CD4-positive, CD25-positive, alpha-beta regulatory T cell (primary cell): ENCODE results near the gene CACNA1H. TPM values are rescaled to one million over a fixed set of nuclear protein-coding genes. Genes with fewer than 3 reads are reported as not detected.

ENCODE experiments used
- ATAC-seq, 2 donors: fragments of 150-1000 bp; cut with Tn5 transposase; one replicate each; pipeline ENCODE4 v1.10.0; 2021; ENCODE audit warnings: low read depth in 2 of 2, moderate number of reproducible peaks in 2 of 2, moderate library complexity in 1 of 2
- DNase-seq, 3 donors: peaks; one replicate each; pipeline versions ENCODE4 v3.0.0 to v3.0.0-alpha.2; 2012 to 2022; ENCODE audit warnings: mixed read lengths in 1 of 3
- H3K27ac ChIP-seq: one replicate; pipeline ENCODE4 v1.7.0; 2013; ENCODE audit warnings: mild to moderate bottlenecking, low read length; ENCODE audit not compliant: insufficient read depth, poor library complexity, severe bottlenecking
- H3K27me3 ChIP-seq: one replicate; pipeline ENCODE4 v1.7.0; 2013; ENCODE audit warnings: low read length; ENCODE audit not compliant: control insufficient read depth, insufficient read depth
- H3K36me3 ChIP-seq: one replicate; pipeline ENCODE4 v1.7.0; 2013; ENCODE audit warnings: mild to moderate bottlenecking, low read length, moderate library complexity; ENCODE audit not compliant: control insufficient read depth, insufficient read depth
- H3K4me1 ChIP-seq: 2 replicates; pipeline ENCODE4 v1.7.0; 2013; ENCODE audit warnings: mild to moderate bottlenecking, low read length; ENCODE audit not compliant: insufficient read depth, control insufficient read depth, poor library complexity, severe bottlenecking
- H3K4me3 ChIP-seq: one replicate; pipeline ENCODE4 v1.7.0; 2013; ENCODE audit warnings: low read depth, mild to moderate bottlenecking, low read length, moderate library complexity
- H3K9me3 ChIP-seq, 2 experiments: 1 replicate in 1 of 2; 2 replicates in 1 of 2; pipeline ENCODE4 v1.7.0; 2013; ENCODE audit warnings: low read length in 2 of 2, mild to moderate bottlenecking in 1 of 2, moderate library complexity in 1 of 2; ENCODE audit not compliant: control insufficient read depth in 2 of 2
- H3K27ac Mint-ChIP-seq, 3 donors: one replicate each; pipeline ENCODE4 v1.8.0; 2020 to 2022; ENCODE audit warnings: mild to moderate bottlenecking in 3 of 3, mixed read lengths in 3 of 3, moderate library complexity in 2 of 3
- H3K27me3 Mint-ChIP-seq: one replicate; pipeline ENCODE4 v1.8.0; 2022; ENCODE audit warnings: mild to moderate bottlenecking, mixed read lengths
- H3K36me3 Mint-ChIP-seq: one replicate; pipeline ENCODE4 v1.8.0; 2020; ENCODE audit warnings: mixed read lengths
- H3K4me1 Mint-ChIP-seq, 4 donors: one replicate each; pipeline ENCODE4 v1.8.0; 2020 to 2022; ENCODE audit warnings: mixed read lengths in 4 of 4, mild to moderate bottlenecking in 1 of 4
- H3K4me3 Mint-ChIP-seq, 4 donors: one replicate each; pipeline ENCODE4 v1.8.0; 2020 to 2022; ENCODE audit warnings: mild to moderate bottlenecking in 4 of 4, mixed read lengths in 4 of 4, moderate library complexity in 3 of 4
- H3K9me3 Mint-ChIP-seq, 7 donors: one replicate each; pipeline ENCODE4 v1.8.0; 2020 to 2022; ENCODE audit warnings: mixed read lengths in 7 of 7, mild to moderate bottlenecking in 3 of 7, moderate library complexity in 2 of 7
- polyA plus RNA-seq, 4 donors: library from polyadenylated mRNA; unstranded; fragments of 300-500 nt; fragmentation: Illumina TruSeq; gene quantifications; one replicate each; pipeline ENCODE4 v1.2.3, GENCODE V29; 2021
- total RNA-seq: library from RNA; stranded (reverse); gene quantifications from one replicate; pipeline ENCODE4 v1.2.3, GENCODE V29; 2022

The CACNA1H gene
- total and polyA plus RNA-seq, 5 donors from 2014 or later = 0.37 to 4.2 (median 0.50) TPM; not detected in 1

DNA sequence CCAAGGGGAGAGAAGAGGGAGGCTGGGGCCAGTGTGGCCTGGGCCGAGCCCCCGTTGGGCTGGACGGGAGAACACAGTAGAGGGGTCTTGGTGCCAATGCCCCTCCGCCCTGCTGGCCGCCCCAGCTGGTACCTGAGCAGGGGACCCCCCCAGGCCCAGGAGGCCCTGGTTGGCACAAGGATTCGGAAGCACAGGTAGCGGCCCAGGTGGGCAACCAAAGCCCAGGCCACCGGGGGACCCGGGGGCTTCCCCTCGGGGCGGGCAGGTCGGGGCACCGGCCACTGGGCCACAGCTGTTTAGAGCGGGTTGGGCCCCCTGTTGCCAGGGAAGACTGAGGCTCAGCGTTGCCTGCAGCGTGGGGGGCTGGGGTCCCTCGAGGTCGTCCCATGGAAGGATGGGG is 28.6 kb upstream of the CACNA1H start:
- Histone ChIP-seq H3K27ac (no peak overlapping the region), H3K4me3 (no peak overlapping the region), H3K9me3 (no peaks in the 10 kb centered on the region), H3K27me3 (no peaks in the 10 kb centered on the region), H3K4me1 (no peaks in the 10 kb centered on the region), H3K36me3 (no peaks in the 10 kb centered on the region)
- DNase-seq (no peak), ATAC-seq (no peak)
- Mint-ChIP-seq H3K9me3 (no peaks in the 10 kb centered on the region), H3K27me3 (no peaks in the 10 kb centered on the region), H3K4me1 (no peaks in the 10 kb centered on the region), H3K27ac (no peak overlapping the region), H3K4me3 (no peak overlapping the region), H3K36me3 (no peaks in the 10 kb centered on the region)

- Histone ChIP-seq H3K9me3 (no peaks in the 10 kb centered on the region), H3K27ac (no peak overlapping the region), H3K4me1 (no peaks in the 10 kb centered on the region), H3K27me3 (no peaks in the 10 kb centered on the region), H3K36me3 (no peaks in the 10 kb centered on the region), H3K4me3 (no peak overlapping the region)
- no peak for DNase-seq
- no peaks in the 10 kb centered on the region for H3K9me3 Mint-ChIP-seq
- no peak overlapping the region for H3K27ac Mint-ChIP-seq
- no peaks in the 10 kb centered on the region for H3K4me1 Mint-ChIP-seq
- H3K36me3 Mint-ChIP-seq = no peaks in the 10 kb centered on the region
- no peaks in the 10 kb centered on the region for H3K27me3 Mint-ChIP-seq
- no peak overlapping the region for H3K4me3 Mint-ChIP-seq
- ATAC-seq = no peak
Measured at GRCh38 chr16:1124795-1125194, 28.1 kb upstream of the CACNA1H start.

DNA sequence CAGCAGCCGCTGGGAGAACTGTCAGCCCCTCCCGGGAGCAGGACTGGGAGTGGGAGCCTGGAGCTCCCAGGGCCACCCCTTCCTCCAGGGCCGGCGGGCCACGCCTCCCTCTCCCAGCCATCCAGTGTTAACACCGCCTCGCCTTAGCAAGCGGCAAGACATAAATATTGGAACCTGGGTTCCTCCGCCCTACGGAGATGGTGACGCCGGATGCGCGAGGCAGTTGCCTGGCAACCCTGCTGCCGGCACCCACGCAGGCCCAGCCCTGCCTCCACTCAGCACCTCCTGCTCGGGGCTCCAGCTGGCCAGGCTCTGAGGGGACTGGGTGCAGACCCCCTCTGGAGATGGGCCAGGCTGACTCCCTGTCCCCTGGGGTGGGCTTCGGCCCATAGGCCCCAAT is 27.4 kb upstream of the CACNA1H start:
- no peaks in the 10 kb centered on the region for H3K36me3 Mint-ChIP-seq
- Histone ChIP-seq H3K27ac (no peak overlapping the region), H3K4me1 (no peaks in the 10 kb centered on the region), H3K4me3 (no peak overlapping the region), H3K36me3 (no peaks in the 10 kb centered on the region), H3K27me3 (no peaks in the 10 kb centered on the region), H3K9me3 (no peaks in the 10 kb centered on the region)
- H3K4me3 Mint-ChIP-seq = no peak overlapping the region
- DNase-seq = peak in 1 of 3 donors; percentile 15
- H3K9me3 Mint-ChIP-seq = no peaks in the 10 kb centered on the region
- H3K4me1 Mint-ChIP-seq = no peaks in the 10 kb centered on the region
- ATAC-seq = peak in 1 of 2 donors; percentile 25
- H3K27me3 Mint-ChIP-seq = no peaks in the 10 kb centered on the region
- H3K27ac Mint-ChIP-seq = no peak overlapping the region

- no peak overlapping the region for H3K27ac ChIP-seq
- no peaks in the 10 kb centered on the region for H3K36me3 Mint-ChIP-seq
- no peaks in the 10 kb centered on the region for H3K4me1 ChIP-seq
- H3K4me3 ChIP-seq = no peak overlapping the region
- DNase-seq (no peak), ATAC-seq (no peak)
- no peak overlapping the region for H3K27ac Mint-ChIP-seq
- no peaks in the 10 kb centered on the region for H3K36me3 ChIP-seq
- no peaks in the 10 kb centered on the region for H3K27me3 ChIP-seq
- no peaks in the 10 kb centered on the region for H3K9me3 ChIP-seq
- no peaks in the 10 kb centered on the region for H3K27me3 Mint-ChIP-seq
- no peaks in the 10 kb centered on the region for H3K4me1 Mint-ChIP-seq
- no peak overlapping the region for H3K4me3 Mint-ChIP-seq
- H3K9me3 Mint-ChIP-seq = no peaks in the 10 kb centered on the region
Measured at GRCh38 chr16:1126044-1126443, 26.9 kb upstream of the CACNA1H start.

DNA sequence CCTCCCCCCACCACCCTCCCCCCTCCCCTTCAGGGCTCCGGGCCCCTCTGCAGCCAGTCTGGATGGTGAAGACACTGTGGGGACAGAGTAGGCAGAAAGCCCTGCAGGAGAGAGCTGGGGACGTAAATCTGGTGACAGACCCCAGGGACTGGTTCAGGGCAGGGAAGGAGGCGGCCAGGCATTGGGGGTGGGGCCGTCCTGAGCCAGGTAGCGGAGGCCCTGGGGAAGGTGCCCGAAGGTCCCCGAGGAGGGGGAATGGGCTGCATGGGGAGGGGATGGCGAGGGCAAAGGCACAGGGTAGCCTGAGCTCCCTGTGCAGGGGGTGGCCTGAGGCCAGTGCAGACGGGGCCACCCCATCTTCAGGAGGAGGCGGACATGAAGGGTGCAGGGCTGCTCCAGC is 26.3 kb upstream of the CACNA1H start:
- no peaks in the 10 kb centered on the region for H3K9me3 Mint-ChIP-seq
- H3K27me3 ChIP-seq = no peaks in the 10 kb centered on the region
- no peaks in the 10 kb centered on the region for H3K36me3 ChIP-seq
- H3K4me3 Mint-ChIP-seq = no peak overlapping the region
- H3K27ac Mint-ChIP-seq = no peak overlapping the region
- DNase-seq (no peak), ATAC-seq (no peak)
- no peaks in the 10 kb centered on the region for H3K4me1 ChIP-seq
- H3K27ac ChIP-seq = no peak overlapping the region
- no peaks in the 10 kb centered on the region for H3K4me1 Mint-ChIP-seq
- no peaks in the 10 kb centered on the region for H3K27me3 Mint-ChIP-seq
- no peak overlapping the region for H3K4me3 ChIP-seq
- H3K36me3 Mint-ChIP-seq = no peaks in the 10 kb centered on the region
- H3K9me3 ChIP-seq = no peaks in the 10 kb centered on the region

DNA sequence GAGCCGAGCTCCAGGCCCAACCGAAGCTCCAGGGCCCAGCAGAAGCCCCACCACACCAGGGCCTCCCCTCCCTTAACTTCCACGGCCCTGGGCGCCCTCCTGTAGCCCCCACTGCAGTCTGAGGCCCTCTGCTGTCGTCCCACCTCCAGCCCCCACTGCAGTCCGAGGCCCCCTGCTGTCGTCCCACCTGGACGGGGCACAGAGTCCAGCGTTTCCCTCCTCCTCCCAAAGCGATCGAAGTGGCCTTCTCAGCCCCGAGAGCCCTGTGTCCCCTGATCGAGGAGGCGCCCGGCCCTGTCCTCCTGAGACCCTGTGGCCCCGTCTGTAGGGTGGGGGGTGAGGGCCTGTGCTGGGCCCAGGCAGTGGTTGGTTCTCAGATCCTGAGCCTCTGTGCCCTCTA is 25.8 kb upstream of the CACNA1H start:
- H3K27me3 ChIP-seq = no peaks in the 10 kb centered on the region
- Mint-ChIP-seq H3K4me1 (no peaks in the 10 kb centered on the region), H3K9me3 (no peaks in the 10 kb centered on the region)

GRCh38 chr16:1127971-1128715 is 24.8 kb upstream of the CACNA1H start:
- no peaks in the 10 kb centered on the region for H3K36me3 Mint-ChIP-seq
- Histone ChIP-seq H3K27me3 (no peaks in the 10 kb centered on the region), H3K4me1 (no peaks in the 10 kb centered on the region), H3K4me3 (no peak overlapping the region), H3K27ac (no peak overlapping the region), H3K36me3 (no peaks in the 10 kb centered on the region), H3K9me3 (no peaks in the 10 kb centered on the region)
- H3K27ac Mint-ChIP-seq = no peak overlapping the region
- no peak overlapping the region for H3K4me3 Mint-ChIP-seq
- ATAC-seq (no peak), DNase-seq (no peak)
- H3K9me3 Mint-ChIP-seq = no peaks in the 10 kb centered on the region
- no peaks in the 10 kb centered on the region for H3K27me3 Mint-ChIP-seq
- H3K4me1 Mint-ChIP-seq = no peaks in the 10 kb centered on the region

More for the DNA sequence above, 25.8 kb upstream of the CACNA1H start:
- no peaks in the 10 kb centered on the region for H3K36me3 ChIP-seq
- H3K9me3 ChIP-seq = no peaks in the 10 kb centered on the region
- H3K27ac Mint-ChIP-seq = no peak overlapping the region
- H3K27me3 Mint-ChIP-seq = no peaks in the 10 kb centered on the region
- ATAC-seq = no peak
- no peaks in the 10 kb centered on the region for H3K4me1 ChIP-seq
- H3K4me3 Mint-ChIP-seq = no peak overlapping the region
- H3K36me3 Mint-ChIP-seq = no peaks in the 10 kb centered on the region
- H3K27ac ChIP-seq = no peak overlapping the region
- H3K4me3 ChIP-seq = no peak overlapping the region
- DNase-seq = no peak
